BE2C (cell line): Measurements from ENCODE around the gene CCNY.
"Not testable (repeated sequence)": the region's sequence is repeated elsewhere in the genome, so short reads cannot be mapped to it uniquely, and the experiment has no call there.

Experiments used
- DNase-seq: peaks from one replicate; pipeline ENCODE4 v3.0.0-alpha.2; 2020
- H3K27me3 ChIP-seq: fragments of 250-450 bp; sonication (Bioruptor Pico); 2 replicates; pipeline ENCODE4 v1.5.1; 2020; ENCODE audit warnings: mild to moderate bottlenecking
- H3K36me3 ChIP-seq: fragments of 250-450 bp; sonication (Bioruptor Pico); 2 replicates; pipeline ENCODE4 v1.5.1; 2020; ENCODE audit warnings: mild to moderate bottlenecking
- H3K4me1 ChIP-seq: fragments of 250-450 bp; sonication (Bioruptor Pico); 2 replicates; pipeline ENCODE4 v1.5.1; 2020
- H3K4me3 ChIP-seq: 2 replicates; pipeline ENCODE4 v1.5.1; 2011; ENCODE audit warnings: low read depth, low read length
- H3K9me3 ChIP-seq: fragments of 250-450 bp; sonication (Bioruptor Pico); 2 replicates; pipeline ENCODE4 v1.5.1; 2020
- CTCF ChIP-seq: IDR thresholded peaks from 2 replicates; pipeline ENCODE4 v1.5.1; 2012; ENCODE audit warnings: mild to moderate bottlenecking, low read depth, low read length

The CCNY gene

DNA sequence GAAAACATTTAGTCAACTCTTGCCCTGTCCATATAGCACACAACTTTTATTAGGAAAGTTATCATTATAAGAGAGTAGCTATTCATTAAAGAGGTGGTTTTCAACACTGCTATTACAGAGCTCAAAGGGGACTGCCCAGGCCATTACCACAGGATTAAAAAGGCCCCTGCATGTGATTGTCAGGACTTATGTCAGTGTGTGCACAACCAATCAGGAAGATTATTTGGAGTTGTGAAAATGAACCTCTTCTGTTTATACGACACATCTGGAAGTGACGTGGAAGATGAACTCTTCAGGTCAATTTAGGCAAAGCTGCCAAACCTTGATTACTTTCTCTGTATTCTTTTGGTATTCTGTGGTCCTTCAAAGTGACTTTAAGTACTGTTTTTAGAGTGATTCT lies 14.7 kb downstream of the CCNY start:
- H3K4me3 ChIP-seq: no peak overlapping the region
- H3K9me3 ChIP-seq: no peaks in the 10 kb centered on the region
- no peaks in the 10 kb centered on the region for H3K27me3 ChIP-seq
- no peak for DNase-seq
- peaks cover 3% of the 10 kb centered on the region; the same call in 1 of the 2 replicates for H3K4me1 ChIP-seq
- H3K36me3 ChIP-seq: no peaks in the 10 kb centered on the region
- TF ChIP-seq CTCF: no peak

- no peaks in the 10 kb centered on the region for H3K27me3 ChIP-seq
- no peak overlapping the region for H3K4me3 ChIP-seq
- peaks cover 3% of the 10 kb centered on the region; the same call in 1 of the 2 replicates for H3K4me1 ChIP-seq
- no peaks in the 10 kb centered on the region for H3K36me3 ChIP-seq
- no peak for DNase-seq
- H3K9me3 ChIP-seq: no peaks in the 10 kb centered on the region
- TF ChIP-seq CTCF: no peak
Observed at GRCh38 chr10:35352097-35352496, 15.8 kb downstream of the CCNY start.

- Histone ChIP-seq H3K9me3 (no peaks in the 10 kb centered on the region), H3K4me1 (peaks cover 3% of the 10 kb centered on the region; the same call in 1 of the 2 replicates), H3K36me3 (no peaks in the 10 kb centered on the region), H3K27me3 (no peaks in the 10 kb centered on the region), H3K4me3 (no peak overlapping the region)
- no peak for DNase-seq
- no peak for TF ChIP-seq CTCF
Observed at GRCh38 chr10:35352512-35352911, 16.2 kb downstream of the CCNY start.

DNA sequence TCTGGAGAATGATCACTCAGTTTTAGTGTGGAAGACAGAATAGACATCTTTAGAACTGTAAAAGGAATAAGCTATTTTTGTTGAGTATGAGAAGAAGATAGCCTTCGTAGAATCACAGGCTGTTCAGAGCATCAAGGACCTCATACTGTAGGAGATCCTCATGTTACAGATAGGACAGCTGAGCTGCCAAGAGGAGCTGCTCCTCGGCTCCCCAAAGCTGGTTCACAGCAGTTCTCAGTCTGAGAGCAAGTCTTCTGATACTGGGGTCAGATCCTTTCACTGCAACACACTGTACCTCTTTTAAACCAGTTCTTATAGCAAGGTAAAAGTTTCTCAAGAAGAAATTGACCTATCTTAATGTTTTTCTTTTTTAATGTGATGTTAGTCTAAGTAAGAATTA lies 17.1 kb downstream of the CCNY start:
- no peaks in the 10 kb centered on the region for H3K9me3 ChIP-seq
- no peak for DNase-seq
- no peaks in the 10 kb centered on the region for H3K36me3 ChIP-seq
- peaks cover 3% of the 10 kb centered on the region; the same call in 1 of the 2 replicates for H3K4me1 ChIP-seq
- no peak overlapping the region for H3K4me3 ChIP-seq
- no peak for TF ChIP-seq CTCF
- no peaks in the 10 kb centered on the region for H3K27me3 ChIP-seq

- TF ChIP-seq CTCF: no peak
- Histone ChIP-seq H3K4me1 (peaks cover 3% of the 10 kb centered on the region; the same call in 1 of the 2 replicates), H3K9me3 (no peaks in the 10 kb centered on the region), H3K36me3 (no peaks in the 10 kb centered on the region), H3K4me3 (no peak overlapping the region), H3K27me3 (no peaks in the 10 kb centered on the region)
- no peak for DNase-seq
Observed at GRCh38 chr10:35353805-35354204, 17.5 kb downstream of the CCNY start.

GRCh38 chr10:35354257-35354656 lies 17.9 kb downstream of the CCNY start:
- H3K36me3 ChIP-seq, H3K9me3 ChIP-seq, H3K27me3 ChIP-seq, H3K4me1 ChIP-seq, DNase-seq, H3K4me3 ChIP-seq: not testable (repeated sequence)

GRCh38 chr10:35355971-35356724 lies 19.8 kb downstream of the CCNY start:
- TF ChIP-seq CTCF: no peak
- Histone ChIP-seq H3K9me3 (no peaks in the 10 kb centered on the region), H3K27me3 (no peaks in the 10 kb centered on the region), H3K36me3 (no peaks in the 10 kb centered on the region), H3K4me3 (no peak overlapping the region), H3K4me1 (no peaks in the 10 kb centered on the region)
- DNase-seq: no peak
